GM21381 (cell line): ENCODE results near the gene PTN.
"Not testable (repeated sequence)": the region's sequence is repeated elsewhere in the genome, so short reads cannot be mapped to it uniquely, and the experiment has no call there.

ENCODE experiments used
- ATAC-seq: cut with Tn5 transposase; IDR thresholded peaks from one replicate; pipeline ENCODE4 v1.9.1; 2021; ENCODE audit warnings: mild to moderate bottlenecking, moderate library complexity; ENCODE audit not compliant: unreplicated experiment

Gene PTN

DNA sequence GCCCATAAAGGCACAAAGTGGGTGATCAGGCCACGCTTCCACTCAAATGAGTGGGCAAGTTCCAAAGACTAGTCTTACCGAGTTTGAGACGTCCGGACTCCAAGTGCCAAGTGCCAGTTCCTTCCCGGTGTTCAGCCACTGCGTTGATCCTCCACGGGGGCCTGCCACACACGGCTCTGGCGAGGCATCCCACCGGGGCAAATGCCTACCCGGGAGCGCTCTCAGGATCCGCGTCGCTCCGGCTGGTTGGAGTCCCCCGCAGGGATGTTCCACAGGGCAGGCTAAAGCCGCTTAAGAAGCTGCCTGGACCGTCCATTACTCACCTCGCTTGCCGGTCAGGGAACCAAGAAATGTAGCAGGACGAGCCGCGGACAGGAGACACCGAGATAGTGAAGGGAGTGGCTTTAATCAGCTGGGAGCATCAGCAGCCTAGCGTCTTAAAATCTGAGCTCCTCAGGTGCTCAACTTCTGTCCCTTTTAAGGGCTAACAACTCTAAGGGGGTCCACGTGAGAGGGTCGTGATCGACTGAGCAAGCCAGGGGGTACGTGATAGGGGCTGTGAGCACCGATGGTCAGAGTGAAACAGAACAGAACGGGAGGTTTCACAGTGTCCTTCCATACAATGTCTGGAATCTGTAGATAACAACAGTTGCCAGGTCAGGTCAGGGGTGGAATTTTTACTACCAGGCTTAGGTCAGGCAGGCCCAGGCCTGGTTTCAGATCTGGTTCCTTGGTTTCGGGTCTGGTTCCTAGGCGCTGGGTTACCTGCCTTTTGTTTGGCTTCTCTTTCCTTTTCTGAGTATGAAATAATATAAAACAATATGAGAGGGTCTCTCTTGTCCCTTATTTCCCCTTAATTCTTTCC lies 75.3 kb downstream of the PTN start:
- ATAC-seq: not testable (repeated sequence)

DNA sequence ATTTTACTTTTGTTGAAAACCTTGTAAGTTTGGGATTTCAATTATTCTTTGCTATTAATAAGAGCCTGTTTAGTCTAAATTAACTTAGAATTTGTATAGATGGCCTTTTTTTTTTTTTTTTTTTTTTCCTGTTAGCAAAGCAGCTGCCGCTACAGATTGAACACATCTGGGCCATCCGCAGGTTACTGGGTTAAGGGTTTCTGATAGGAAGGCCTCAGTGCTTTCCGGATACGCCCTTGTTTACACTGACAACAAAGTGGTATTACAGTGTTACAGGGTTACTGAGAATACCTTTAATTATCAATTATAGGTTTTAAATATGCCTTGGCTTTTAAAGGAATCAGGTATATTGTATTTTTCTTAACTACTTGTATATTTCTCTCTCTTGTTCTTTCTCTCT lies 76.8 kb downstream of the PTN start:
- no peak for ATAC-seq

DNA sequence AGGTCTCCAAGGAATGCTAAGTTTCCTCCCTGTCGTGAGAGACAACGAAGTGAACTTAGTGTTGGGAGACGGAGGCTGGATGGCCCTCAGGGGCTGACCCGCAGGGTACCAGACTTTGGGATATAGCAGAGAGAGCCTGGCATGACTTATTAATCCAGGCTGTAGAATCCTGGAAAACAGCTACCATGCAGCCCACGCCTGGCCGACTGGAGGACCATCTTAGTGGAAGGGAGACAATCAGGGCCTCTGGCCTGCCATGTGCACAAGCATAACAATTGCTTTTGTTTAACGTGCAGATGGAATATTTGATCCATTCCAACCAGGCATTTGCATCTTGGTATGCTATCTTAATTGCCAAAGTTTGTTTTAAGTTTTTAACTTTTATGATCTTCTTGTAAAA lies 78.1 kb downstream of the PTN start:
- not testable (repeated sequence) for ATAC-seq

DNA sequence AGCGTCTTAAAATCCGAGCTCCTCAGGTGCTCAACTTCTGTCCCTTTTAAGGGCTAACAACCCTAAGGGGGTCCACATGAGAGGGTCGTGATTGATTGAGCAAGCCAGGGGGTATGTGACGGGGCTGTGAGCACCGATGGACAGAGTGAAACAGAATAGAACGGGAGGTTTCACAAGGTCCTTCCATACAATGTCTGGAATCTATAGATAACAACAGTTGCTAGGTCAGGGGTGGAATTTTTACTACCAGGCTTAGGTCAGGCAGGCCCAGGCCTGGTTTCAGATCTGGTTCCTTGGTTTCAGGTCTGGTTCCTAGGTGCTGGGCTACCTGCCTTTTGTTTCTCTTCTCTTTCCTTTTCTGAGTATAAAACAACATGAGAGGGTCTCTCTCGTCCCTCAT lies 80.9 kb downstream of the PTN start:
- no peak for ATAC-seq

- ATAC-seq: no peak
These were observed 85.0 kb downstream of the PTN start for GRCh38 chr7:137258552-137258951.

- no peak for ATAC-seq
These were observed 88.8 kb downstream of the PTN start for GRCh38 chr7:137254766-137255165.

GRCh38 chr7:137245890-137246289 lies 97.6 kb downstream of the PTN start:
- ATAC-seq: no peak

DNA sequence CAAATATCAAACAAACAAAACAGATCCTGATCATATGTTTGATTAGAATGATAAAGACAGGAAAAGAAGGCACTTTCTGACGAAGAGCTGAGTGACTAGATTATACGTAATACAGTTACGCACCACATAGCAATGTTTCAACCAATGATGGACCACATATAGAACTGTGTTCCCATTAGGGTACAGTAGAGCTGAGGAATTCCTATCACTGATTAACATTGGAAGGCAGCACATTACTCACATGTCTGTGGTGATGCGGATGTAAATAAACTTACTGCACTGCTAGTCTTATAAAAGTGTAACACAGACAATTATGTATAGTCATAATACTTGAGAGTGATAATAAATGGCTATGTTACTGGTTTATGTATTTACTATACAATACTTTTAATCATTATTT lies 98.3 kb downstream of the PTN start:
- ATAC-seq: no peak

GRCh38 chr7:137243741-137244140 lies 99.8 kb downstream of the PTN start:
- ATAC-seq: no peak

- ATAC-seq: no peak
These were observed 100.9 kb downstream of the PTN start for GRCh38 chr7:137242616-137243015.

- ATAC-seq: no peak
These were observed 101.7 kb downstream of the PTN start for GRCh38 chr7:137241655-137242360.

DNA sequence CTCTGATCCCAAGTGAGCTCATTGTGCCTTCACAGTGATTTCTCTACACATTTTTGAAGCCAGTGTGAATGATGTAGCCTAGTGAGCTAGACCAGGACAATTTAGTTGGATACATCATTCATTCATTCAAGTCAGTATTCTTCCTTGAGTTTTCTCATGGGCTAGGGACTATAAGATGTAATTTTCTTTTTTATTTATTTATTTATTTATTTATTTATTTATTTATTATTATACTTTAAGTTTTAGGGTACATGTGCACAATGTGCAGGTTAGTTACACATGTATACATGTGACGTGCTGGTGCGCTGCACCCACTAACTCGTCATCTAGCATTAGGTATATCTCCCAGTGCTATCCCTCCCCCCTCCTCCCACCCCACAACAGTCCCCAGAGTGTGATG lies 104.3 kb downstream of the PTN start:
- ATAC-seq: not testable (repeated sequence)

DNA sequence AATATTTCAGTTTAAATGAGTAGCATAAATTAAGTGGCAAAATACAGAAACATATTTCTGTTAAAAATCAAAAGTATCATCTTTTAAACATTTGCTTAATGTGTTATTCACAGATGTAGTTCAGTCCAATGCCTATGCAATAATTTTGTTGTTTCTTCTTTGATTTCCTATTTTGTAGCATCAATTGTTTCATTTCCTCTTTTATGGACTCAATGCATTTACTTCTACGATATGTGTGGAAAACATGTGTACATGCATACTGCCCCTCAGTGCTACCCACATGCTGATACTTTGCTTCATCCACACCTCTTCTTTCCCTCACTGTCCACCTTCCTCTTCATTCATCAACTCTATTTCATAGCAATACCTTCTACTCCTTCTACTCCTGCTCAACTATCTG lies 108.1 kb downstream of the PTN start:
- no peak for ATAC-seq

DNA sequence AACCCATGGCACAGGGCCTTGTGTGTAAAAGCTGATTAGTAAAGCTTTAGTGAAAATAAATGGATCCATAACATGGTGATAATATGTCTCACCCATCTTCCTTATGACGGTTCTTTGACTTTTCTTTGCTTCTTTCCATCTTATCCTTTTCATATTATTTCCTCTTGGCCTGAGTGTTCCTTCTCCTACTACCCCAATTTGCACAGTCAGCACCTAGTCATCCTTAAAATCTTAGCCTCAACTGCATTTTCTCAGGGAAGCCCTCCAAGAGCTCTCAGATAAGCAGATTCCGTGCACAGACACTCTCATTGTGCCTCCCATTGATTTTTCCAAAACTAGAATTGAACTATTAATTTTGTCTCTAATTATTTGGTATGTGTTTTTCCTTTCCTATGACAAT lies 112.4 kb downstream of the PTN start:
- ATAC-seq: no peak

- ATAC-seq: no peak
These were observed 122.1 kb downstream of the PTN start for GRCh38 chr7:137221467-137221866.

DNA sequence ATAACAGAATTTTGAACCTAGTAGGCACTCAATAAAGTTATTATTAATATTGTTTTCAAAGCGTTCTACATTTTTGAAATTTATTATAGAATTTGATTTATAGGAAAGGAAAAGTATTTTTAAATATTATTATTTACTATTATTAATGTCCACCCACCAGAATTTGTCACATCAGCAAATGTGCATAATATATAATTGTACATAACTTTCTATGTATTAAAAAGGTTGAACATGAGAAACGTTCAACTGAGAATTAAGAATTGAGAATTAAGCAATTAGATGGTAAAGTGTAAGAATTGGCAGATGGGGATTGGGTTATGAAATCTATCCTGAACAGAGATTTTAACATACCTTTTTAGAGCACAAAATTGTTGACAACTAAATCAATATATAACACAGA lies 129.8 kb downstream of the PTN start:
- no peak for ATAC-seq

- no peak for ATAC-seq
These were observed 134.2 kb downstream of the PTN start for GRCh38 chr7:137209151-137209817.

DNA sequence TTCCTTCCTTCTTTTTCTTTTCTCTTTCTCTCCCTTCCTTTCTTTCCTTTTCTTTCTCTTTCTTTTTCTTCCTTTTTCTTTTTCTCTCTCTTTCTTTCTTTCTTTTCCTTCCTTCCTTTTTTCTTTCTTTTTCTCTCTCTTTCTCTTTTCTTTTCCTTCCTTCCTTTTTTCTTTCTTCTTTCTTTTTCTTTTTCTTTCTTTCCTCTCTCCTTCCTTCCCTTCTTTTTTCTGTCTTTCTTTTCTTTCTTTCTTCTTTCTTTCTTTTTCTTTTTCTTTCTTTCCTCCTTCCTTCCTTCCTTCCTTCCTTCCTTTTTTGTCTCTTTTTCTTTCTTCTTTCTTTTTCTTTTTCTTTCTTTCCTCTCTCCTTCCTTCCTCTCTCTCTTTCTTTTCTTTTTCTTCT lies 136.8 kb downstream of the PTN start:
- ATAC-seq: no peak

DNA sequence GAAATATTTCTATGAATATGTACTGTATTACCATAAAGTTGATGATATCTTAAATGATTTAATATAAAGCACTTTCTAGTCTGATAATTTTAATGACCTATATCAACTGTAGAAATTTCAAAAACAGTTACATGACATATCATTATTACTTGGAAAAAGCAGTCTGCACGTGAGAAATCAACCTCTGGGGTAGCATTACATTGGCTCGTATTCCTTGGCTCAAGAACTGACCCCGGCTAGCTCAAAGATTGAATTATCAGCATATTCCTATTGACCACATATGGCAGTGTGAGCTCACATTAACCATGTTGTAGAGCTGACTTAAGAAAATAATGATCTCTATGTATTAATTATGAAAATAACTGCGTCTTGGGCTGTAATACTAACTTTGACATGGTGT lies 139.3 kb downstream of the PTN start:
- ATAC-seq: no peak

- ATAC-seq: no peak
These were observed 140.2 kb downstream of the PTN start for GRCh38 chr7:137203351-137203750.

GRCh38 chr7:137196648-137197047 lies 146.9 kb downstream of the PTN start:
- ATAC-seq: no peak

DNA sequence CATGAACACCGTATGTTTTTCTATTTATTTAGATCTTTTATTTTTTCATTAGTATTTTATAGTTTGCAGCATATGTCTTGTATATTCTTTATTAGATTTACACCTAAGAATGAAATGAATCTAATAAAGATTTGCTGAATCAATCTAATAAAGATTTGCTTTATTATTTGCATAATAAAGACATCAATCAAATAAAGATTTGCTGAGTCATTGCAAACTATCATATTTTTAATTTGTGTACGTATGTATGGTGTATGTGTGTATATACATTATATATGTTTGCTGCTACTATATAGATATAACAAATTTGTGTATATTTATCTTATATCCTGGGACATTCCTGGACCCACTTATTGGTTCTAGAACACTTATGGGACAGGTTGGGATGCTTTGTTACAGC lies 147.5 kb downstream of the PTN start:
- no peak for ATAC-seq
